GM21529 (cell line): Measurements from ENCODE around the gene SLC12A9.
"Not testable (repeated sequence)": the region's sequence is repeated elsewhere in the genome, so short reads cannot be mapped to it uniquely, and the experiment has no call there.

Experiments used
- ATAC-seq: cut with Tn5 transposase; IDR thresholded peaks from one replicate; pipeline ENCODE4 v1.9.1; 2021; ENCODE audit not compliant: unreplicated experiment

The SLC12A9 gene, protein sequence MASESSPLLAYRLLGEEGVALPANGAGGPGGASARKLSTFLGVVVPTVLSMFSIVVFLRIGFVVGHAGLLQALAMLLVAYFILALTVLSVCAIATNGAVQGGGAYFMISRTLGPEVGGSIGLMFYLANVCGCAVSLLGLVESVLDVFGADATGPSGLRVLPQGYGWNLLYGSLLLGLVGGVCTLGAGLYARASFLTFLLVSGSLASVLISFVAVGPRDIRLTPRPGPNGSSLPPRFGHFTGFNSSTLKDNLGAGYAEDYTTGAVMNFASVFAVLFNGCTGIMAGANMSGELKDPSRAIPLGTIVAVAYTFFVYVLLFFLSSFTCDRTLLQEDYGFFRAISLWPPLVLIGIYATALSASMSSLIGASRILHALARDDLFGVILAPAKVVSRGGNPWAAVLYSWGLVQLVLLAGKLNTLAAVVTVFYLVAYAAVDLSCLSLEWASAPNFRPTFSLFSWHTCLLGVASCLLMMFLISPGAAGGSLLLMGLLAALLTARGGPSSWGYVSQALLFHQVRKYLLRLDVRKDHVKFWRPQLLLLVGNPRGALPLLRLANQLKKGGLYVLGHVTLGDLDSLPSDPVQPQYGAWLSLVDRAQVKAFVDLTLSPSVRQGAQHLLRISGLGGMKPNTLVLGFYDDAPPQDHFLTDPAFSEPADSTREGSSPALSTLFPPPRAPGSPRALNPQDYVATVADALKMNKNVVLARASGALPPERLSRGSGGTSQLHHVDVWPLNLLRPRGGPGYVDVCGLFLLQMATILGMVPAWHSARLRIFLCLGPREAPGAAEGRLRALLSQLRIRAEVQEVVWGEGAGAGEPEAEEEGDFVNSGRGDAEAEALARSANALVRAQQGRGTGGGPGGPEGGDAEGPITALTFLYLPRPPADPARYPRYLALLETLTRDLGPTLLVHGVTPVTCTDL

DNA sequence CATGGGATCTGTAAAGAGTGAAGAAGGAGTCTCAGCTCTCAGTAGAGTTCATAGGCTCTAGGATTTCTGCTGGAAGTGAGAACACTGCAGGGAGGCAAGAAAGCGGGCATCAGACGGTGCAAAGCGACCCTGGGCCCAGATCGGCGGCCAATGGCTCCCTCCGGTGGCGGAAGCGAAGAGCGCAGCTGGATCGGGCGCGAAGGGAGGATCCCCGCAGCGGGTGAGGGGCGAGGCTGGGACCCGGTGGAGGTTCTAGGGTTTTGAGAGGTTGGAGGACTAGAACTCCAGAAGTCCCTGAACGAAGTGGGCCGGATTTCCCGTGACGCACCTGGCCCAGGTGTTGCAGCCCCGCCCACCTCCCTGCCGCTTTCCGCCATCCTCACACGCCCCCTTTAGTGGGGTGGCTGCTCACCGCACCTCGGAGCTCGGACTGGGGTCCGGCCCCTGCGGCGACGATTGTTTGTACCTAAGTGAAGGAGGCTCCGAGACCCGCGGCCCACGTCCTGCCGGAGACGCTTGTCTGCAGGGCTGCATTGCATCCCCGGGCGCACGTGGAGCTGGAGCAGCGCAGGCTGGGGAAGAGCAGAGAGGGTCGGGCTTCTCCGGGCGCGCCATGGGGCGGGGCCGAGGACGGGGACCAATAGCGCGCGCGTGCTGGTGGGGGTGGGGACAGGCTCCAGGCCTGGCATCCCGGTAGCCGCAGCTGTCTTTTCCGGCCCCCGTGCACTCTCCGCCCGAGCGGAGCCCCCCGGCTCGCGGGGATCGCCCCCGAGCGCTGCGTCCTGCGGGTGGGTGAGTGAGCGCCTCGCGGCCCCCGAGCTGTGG is at the start of gene SLC12A9:
Gene SLC12A9, plus strand, starts transcription at position 666 of the 825 bp plus-strand sequence. CDS start 1,485 bp downstream, outside the sequence.
- peak; percentile 95 for ATAC-seq

DNA sequence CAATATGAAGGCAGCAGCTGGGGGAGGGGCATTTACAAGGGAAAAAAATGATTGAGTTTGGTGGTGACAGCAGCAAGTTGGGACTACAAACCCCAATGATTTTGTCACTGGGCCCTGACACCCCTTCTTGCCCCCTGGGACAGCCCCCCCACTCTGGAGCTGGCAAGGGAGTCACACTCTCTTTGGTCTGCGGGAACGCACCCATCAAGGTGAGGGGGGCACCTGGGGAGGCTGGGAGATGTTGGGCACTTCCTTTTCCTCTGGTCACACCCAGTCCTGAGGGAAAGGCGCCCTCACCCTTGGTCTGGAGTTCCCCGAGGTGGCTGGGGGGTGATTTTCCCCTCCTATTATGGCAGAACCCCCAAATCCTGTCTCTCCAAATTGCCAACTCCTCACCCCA is 49.6 kb upstream of the SLC12A9 start:
- ATAC-seq, result peak; percentile 4

DNA sequence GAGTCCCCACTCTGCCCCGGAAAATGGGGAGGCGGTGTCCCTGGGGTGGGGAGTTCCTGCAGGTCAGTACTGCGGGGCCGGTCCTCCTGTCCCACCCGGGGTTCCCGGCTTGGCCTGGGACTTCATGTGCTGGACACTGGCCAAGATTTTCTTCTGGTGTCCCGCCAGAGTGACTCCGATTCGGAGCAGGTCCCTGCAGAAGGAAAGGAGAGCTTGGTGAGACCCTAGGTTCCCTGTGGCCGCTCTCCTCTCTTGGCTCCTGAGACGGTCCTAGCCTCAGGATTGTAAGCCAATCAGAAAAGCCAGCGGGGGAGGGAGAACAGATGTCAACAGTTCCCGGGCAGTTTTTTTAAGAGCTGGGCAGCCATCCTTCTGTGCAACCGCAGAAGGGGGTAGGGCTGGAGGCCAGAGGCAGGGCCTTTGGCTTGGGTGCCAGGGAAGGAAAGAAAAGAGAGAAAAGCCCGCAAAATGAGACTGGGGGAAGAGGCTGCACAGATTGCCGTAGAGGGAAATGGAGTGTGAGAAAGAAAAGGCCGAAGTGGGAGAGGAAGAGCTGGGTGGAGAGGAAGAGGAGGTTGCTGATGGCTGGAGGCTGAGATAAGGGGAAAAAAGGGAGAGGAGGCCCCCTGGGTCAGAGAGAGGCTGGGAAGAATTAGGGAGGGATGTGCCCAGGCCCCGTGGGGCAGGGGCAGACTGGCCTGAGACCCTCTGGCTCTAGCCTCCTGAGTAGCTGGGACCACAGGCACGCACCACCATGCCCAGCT is 48.9 kb upstream of the SLC12A9 start:
- peak; percentile 98 for ATAC-seq

DNA sequence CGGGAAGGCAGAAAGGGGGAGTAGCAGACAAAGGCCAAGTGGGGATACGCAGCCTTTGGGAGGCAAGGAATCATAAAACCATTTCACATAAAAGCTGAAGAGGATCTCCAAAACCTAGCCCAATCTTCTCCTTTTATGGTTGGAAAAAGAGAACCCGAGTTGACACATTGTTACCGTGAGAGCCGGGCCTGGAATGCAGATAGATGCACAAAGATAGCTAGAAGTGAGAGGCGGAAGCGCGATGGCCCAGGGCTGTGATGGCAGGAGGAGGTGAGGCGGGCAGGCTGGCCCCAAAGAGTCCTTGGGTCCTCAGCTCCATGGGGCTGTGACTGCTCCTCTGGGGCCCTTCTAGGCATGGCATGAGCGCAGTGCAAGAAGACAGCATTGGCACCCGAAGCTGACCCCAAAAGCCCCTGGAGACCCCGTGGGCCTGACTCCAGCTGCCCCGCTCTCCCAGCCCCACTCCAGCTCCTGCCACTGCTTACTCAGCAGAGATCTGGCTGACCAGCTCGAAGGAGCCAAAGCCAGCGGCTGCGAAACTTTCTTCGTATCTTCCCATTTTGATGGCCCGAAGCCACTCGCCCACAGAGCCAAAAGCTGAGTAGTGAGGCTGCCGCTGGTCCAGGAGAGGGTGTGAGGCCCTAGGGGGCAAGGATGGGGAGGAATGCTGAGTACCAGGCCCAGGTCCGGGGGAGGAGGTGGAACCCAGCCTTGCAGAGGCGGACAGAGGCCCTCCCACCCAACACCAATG is 47.7 kb upstream of the SLC12A9 start:
- no peak for ATAC-seq

DNA sequence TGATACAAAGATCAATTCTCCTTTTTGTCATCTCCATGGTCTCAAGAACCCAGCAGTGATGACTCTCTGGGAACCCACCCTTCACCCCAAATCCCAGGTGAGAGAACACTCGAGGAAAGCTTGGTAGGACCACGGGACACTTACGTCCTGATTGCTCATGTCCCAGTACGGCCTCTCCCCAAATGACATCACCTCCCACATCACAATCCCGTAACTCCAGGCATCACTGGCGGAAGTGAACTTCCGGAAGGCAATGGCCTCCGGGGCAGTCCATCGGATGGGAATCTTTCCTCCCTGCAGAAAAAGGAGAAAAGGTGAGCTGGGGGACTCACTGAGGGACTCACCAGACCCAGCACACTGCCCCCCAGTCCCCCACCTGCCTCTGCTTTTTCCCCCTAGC is 46.2 kb upstream of the SLC12A9 start:
- ATAC-seq, result no peak

DNA sequence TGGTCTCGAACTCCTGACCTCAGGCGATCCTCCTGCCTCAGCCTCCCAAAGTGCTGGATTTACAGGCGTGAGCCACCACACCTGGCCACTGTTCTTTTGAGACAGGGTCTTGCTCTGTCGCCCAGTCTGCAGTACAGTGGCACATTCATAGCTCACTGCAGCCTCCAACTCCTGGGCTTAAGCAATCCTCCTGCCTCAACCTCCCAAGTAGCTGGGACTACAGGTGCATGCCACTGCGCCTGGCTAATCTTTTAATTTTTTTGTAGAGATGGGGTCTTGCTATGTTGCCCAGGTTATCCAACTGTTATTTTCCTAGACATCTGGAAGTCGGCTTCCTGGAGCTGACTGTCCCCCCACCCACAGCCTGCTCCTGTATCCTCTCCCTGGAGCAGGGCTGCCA is 45.6 kb upstream of the SLC12A9 start:
- not testable (repeated sequence) for ATAC-seq

DNA sequence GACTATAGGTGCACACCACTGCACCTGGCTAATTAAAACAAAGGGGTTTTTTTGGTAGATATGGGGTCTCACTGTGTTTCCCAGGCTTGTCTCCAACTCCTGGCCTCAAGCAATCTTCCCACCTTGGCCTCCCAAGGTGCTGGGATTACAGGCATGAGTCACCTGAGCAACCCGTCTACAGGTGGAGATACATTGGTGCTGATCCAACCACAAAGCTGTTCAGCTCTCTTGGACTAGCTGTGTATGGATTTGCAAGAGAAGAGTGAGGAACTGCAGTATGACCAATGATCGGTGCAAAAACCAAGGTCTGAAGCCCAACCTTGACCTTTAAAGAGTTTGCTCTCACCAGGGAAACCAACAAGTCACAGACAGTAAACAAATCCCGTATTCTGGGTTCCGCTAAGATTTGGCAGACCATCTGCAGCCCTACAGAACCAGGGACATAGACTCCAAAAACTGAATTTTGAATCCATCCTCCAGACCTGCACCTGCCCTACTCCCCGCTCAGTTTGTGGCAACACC is 44.1 kb upstream of the SLC12A9 start:
- ATAC-seq, result no peak

DNA sequence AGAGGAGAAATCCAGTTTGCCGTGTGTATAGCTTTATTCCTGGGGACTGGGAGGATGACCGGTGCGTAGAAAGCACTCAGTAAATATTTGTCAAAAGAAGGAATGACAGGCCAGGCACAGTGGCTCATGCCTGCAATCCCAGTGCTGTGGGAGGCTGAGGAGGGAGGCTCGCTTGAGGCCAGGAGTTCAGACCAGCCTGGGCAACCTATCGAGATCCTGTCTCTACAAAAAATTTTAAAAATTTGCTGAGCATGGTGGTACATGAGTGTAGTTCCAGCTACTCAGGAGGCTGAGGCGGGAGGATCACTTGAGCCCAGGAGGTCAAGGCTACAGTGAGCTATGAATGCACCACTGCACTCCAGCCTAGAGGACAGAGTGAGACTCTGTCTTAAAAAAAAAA is 41.0 kb upstream of the SLC12A9 start:
- no peak for ATAC-seq

DNA sequence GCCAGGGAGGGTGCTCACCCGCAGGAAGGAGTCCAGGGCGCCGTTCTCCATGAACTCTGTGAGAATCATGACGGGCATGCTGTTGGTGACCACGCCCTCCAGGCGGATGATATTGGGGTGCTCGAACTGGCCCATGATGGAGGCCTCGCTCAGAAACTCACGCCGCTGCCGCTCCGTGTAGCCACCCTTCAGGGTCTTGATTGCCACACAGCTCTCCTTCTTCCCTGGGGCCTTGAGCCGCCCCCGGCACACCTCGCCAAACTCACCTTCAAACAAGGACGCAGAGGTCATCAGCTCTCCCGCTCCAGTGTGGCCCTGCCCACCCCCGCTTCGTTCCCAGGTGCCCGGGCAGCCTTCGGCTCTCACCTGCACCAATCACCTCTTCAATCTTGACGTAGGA is 39.8 kb upstream of the SLC12A9 start:
- no peak for ATAC-seq

DNA sequence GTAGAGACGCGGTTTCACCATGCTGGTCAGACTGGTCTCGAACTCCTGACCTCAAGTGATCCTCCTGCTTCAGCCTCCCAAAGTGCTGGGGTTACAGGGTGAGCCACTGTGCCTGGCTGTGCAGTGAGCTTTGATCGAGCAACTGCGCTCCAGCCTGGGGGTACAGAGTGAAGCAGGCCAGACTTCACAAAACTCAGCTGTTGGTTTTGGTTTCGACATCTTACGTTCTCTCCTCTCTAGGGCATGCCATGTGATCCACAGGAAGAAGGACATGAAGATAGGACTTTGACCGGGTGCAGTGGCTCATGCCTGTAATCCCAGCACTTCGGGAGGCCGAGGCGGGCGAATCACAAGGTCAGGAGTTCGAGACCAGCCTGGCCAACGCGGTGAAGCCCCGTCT is 36.0 kb upstream of the SLC12A9 start:
- ATAC-seq, result not testable (repeated sequence)

DNA sequence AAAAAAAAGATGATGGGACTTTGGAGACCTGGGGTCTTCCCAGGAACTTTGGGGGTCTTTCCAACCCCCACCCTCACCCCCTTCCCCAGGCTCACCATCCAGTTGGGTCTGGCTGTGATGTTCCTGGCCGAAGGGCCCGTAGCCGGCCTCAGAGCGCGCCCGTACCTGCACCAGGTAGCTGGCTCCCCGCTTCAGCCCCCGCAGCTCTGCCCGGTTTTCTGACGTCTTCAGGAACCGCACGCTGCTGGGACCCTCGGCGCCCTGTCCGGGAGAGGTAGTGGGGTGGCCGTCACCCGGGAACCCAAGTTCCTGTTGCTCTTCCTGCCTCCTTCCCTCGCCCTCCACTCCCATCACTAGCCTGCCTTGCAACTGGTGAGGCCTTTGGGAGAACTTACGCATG is 35.4 kb upstream of the SLC12A9 start:
- no peak for ATAC-seq

DNA sequence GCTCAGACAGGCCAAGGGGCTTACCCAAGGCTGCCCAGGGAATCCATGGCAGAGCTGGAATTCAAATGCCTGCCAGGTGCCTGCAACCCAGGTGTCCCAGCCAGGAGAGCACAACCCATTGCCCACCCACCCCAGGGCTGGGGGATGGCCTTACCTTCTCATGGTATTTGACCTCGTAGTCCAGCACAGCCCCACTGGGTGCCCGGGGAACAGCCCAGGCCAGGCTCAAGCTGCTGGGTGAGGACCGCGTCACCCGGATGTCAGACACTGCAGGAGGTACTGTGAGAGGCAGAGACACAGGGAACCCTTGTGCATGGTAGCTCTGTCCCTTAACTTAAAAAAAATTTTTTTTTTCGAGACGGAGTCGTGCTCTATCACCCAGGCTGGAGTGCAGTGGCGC is 34.1 kb upstream of the SLC12A9 start:
- ATAC-seq, result no peak

DNA sequence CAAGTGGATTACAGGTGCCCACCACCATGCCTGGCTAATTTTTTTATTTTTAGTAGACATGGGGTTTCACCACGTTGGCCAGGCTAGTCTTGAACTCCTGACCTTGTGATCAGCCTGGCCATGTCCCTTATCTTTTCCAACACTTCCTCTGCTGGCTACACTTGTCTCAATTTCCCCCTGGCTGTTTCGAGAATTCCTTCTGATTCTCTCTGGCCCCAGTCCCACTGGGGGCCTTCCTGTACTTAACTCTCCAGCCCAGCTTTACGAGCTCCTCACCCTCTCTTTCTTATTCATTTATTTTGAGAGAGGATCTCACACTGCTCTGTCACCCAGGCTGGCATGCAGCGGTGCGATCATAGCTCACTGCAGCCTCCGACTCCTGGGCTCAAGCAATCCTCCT is 33.7 kb upstream of the SLC12A9 start:
- ATAC-seq, result no peak

DNA sequence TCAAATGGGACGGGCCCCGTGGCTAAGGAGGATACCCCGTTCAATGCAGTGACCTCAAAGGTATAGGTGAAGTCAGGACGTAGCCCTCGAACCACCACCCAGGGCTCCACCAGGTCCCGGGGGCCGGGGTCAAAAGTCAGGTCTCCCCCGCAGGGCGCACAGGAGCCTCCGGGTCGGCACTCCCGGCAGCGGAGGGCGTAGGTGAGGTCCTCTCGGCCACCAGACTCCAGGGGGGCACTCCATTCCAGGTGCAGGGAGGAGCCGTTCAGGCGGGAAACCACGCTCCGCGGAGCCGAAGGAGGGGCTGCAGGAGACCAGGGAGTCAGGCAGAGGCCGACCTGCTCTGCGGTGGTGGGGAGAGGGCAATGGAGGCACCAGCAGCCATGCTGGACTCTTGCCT is 32.9 kb upstream of the SLC12A9 start:
- ATAC-seq, result no peak

DNA sequence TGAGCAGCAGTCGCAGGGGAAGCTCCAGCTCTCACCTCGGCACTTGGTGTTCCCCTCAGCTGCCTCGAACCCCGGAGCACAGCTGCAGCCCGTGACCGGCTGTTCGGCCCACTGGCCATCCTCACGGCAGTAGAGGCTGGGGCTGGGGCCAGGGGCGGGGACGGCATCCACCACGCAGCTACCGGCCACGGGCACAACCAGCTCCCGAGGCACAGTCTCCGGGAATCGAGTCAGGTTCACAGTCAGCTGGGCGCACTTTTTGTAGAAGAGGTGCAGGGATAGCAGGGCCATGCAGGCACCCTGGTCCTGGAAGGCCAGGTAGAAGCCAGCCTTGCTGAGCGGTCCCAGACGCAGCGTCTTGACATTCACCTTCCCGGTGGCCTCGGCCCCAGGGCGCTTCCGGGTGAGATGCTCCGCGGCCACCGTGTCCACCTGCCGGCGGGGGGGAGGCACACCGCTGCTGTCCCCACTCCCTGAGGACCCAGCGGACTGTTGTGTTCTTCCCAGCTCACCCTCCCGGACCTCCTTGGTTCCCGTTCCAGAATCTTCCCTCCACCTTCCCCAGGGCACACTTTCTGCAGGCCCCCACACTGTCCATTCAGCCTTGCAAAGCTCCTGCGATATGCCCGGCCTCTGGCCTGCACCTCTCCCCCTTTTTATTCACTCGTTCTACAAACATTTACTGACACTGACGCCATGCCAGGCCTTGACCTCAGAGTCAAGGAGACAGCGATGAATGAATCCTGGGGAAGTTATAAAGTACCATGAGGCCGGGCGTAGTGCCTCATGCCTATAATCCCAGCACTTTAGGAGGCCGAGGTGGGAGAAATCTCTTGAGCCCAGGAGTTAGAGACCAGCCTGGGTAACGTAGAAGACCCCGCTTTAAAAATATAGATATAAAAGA is 30.0 kb upstream of the SLC12A9 start:
- no peak for ATAC-seq

DNA sequence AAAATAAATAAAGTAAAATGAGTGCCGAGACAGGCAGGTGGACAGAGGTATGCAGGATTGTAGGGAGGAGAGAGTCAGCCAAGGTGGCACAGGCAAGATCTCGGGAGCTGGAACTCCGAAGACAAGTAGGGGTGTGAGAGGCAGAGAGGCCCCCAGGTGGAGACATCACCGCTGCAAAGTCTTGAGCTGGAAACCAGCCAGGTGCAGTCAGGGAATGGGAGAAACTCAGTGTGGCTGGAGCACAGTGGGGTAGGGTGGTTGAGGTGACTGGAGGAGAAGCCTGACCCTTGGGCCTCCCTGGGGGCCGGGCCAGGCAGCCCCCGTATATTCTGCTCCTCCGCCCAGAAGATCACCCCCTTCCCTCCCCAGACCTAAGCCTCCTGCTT is 29.4 kb upstream of the SLC12A9 start:
- no peak for ATAC-seq

DNA sequence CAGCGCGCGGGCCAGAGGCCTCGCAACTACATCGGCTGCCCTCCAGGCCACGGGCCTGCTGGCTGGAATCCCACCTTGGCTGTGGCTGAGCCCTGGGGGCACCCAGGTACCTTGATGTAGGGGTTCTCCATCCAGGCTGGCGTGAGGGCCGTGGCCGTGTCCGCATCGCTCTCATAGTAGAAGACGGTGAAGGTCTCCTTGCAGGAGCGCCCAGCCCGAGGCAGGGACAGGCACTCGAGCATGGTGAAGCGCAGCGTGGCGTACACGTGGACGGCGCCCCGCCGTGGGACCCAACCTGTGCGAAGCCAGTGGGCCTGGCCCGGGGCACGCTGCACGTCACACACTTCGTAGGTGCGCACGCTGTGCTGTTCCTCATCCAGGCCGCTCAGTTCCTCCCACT is 29.0 kb upstream of the SLC12A9 start:
- ATAC-seq, result no peak

DNA sequence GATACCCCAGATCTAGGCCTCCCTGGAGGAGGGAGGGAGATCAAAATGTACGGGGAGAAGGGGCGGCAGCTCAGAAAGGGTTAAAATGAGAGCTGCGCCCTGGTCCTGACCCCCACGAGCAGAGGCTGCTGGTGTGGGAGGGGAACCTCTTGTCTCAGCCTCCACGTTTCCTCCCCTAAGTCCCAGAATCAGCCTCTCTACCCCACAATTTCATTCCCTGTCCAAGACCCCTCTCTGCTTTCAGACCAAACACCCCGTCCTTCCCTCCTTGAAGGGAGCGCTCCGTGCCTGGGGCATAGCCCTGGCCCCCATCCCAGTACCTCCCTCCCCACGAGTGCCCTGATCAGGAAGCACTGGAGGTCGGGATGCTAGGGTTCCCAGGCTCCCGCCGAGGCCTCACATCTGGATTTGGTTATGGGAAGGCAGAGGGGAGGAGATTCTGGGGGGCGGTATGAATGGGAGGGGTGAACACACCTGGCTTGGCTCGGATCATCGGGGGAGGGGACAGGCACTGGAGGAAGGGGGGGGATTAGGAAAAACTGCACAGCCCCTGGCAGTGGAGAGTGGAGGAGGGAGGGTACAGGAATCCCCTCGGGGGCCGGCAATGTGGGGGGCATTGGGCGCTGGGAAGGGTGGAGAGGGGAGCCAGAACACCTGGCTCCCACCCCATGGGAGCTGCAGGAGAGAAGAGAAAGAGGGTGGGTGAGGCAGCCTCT is 27.9 kb upstream of the SLC12A9 start:
- no peak for ATAC-seq
